GM23248 (cell line): ENCODE data around the gene NDUFB11. TPM values are rescaled to one million over a fixed set of nuclear protein-coding genes. Genes with fewer than 3 reads are reported as not detected.

Experiments used
- DNase-seq: peaks from one replicate; pipeline ENCODE4 v3.0.0-alpha.2; 2015
- H2AFZ ChIP-seq: fragments of 200-600 bp; sonication (generic); 2 replicates; pipeline ENCODE4 v1.6.1; 2016; ENCODE audit warnings: antibody characterized with exemption
- H3F3A ChIP-seq: fragments of 200-600 bp; sonication (generic); 2 replicates; pipeline ENCODE4 v1.6.1; 2016; ENCODE audit warnings: mild to moderate bottlenecking, antibody characterized with exemption, mixed run types; ENCODE audit not compliant: insufficient read depth
- H3K27ac ChIP-seq: fragments of 200-600 bp; sonication (generic); 2 replicates; pipeline ENCODE4 v1.5.1; 2016; ENCODE audit warnings: mild to moderate bottlenecking
- H3K27me3 ChIP-seq: fragments of 200-600 bp; sonication (generic); replicated peaks from 2 replicates; pipeline ENCODE4 v1.6.1; 2016; ENCODE audit warnings: mild to moderate bottlenecking; ENCODE audit not compliant: insufficient read depth
- H3K36me3 ChIP-seq: fragments of 200-600 bp; sonication (generic); 2 replicates; pipeline ENCODE4 v1.6.1; 2016; ENCODE audit warnings: low read depth, mild to moderate bottlenecking
- H3K4me1 ChIP-seq: fragments of 200-600 bp; sonication (generic); 2 replicates; pipeline ENCODE4 v1.6.1; 2016; ENCODE audit warnings: mild to moderate bottlenecking; ENCODE audit not compliant: insufficient read depth
- H3K4me2 ChIP-seq: fragments of 200-600 bp; sonication (generic); one replicate; pipeline ENCODE4 v1.6.1; 2016; ENCODE audit warnings: mild to moderate bottlenecking; ENCODE audit not compliant: unreplicated experiment
- H3K4me3 ChIP-seq: fragments of 200-600 bp; sonication (generic); 2 replicates; pipeline ENCODE4 v1.5.1; 2016; ENCODE audit warnings: mild to moderate bottlenecking
- H3K79me2 ChIP-seq: fragments of 200-600 bp; sonication (generic); 2 replicates; pipeline ENCODE4 v1.6.1; 2016; ENCODE audit warnings: mild to moderate bottlenecking; ENCODE audit not compliant: insufficient read depth
- H3K9ac ChIP-seq: fragments of 200-600 bp; sonication (generic); 2 replicates; pipeline ENCODE4 v1.6.1; 2016; ENCODE audit warnings: mild to moderate bottlenecking
- H3K9me2 ChIP-seq: fragments of 200-600 bp; sonication (generic); 2 replicates; pipeline ENCODE4 v1.6.1; 2016; ENCODE audit warnings: mixed run types, mild to moderate bottlenecking, moderate library complexity; ENCODE audit not compliant: insufficient read depth
- H3K9me3 ChIP-seq: fragments of 200-600 bp; sonication (generic); one replicate; pipeline ENCODE4 v1.6.1; 2017; ENCODE audit warnings: low read depth
- H4K20me1 ChIP-seq: fragments of 200-600 bp; sonication (generic); 2 replicates; pipeline ENCODE4 v1.6.0; 2016; ENCODE audit not compliant: insufficient read depth
- EZH2 ChIP-seq: fragments of 200-600 bp; sonication (generic); IDR thresholded peaks from 2 replicates; pipeline ENCODE4 v1.6.1; 2018; ENCODE audit warnings: antibody characterized with exemption, mild to moderate bottlenecking; ENCODE audit not compliant: insufficient read depth, poor library complexity, severe bottlenecking
- EZH2phosphoT487 ChIP-seq: fragments of 200-600 bp; sonication (generic); IDR thresholded peaks from 2 replicates; pipeline ENCODE4 v1.6.1; 2018; ENCODE audit warnings: antibody characterized with exemption, moderate library complexity, mild to moderate bottlenecking, low read depth; ENCODE audit not compliant: insufficient read depth
- WGBS, 2 experiments: methylation state at CpG; one replicate each; pipeline ENCODE4 v1.1.6; 2015 to 2017; ENCODE audit warnings: low lambda C conversion rate in 2 of 2, low coverage in 1 of 2; ENCODE audit errors: missing lambda C conversion rate in 2 of 2; 5-methylcytosine and 5-hydroxymethylcytosine counted together
- in situ Hi-C: fragments of 300-500 bp; cut with MboI; formaldehyde crosslinking; loops from 2 replicates; pipeline ENCODE4 v1.15.0; 2020
- polyA plus RNA-seq: library from polyadenylated mRNA; unstranded; fragments of >200 nt; fragmentation: Nextera tagmentation; extraction: Ambion mirVana; gene quantifications from 2 replicates; pipeline ENCODE4 v1.2.1, GENCODE V29; 2016
- total RNA-seq: library from RNA; depleted of rRNA; stranded (reverse); fragments of >200 nt; shearing (Covaris generic); gene quantifications from 2 replicates; pipeline ENCODE4 v1.2.3, GENCODE V29; 2014

Gene NDUFB11
- total and polyA plus RNA-seq, 2 experiments from 2014 or later: 41.7 to 125 TPM

GRCh38 chrX:47158131-47158530, 13.6 kb upstream of the NDUFB11 start:
- Histone ChIP-seq H3K9ac (no peak overlapping the region), H3K36me3 (0 out of 2 replicates have a peak, but pooled peaks cover 6% of the 10 kb centered on the region), H3F3A (no peaks in the 10 kb centered on the region), H3K4me3 (no peak overlapping the region), H3K27me3 (no peaks in the 10 kb centered on the region), H3K9me3 (no peaks in the 10 kb centered on the region), H3K27ac (no peak overlapping the region), H3K4me2 (no peak overlapping the region), H3K79me2 (peaks cover 100% of the 10 kb centered on the region), H3K4me1 (peaks cover 3% of the 10 kb centered on the region; the same call in 1 of the 2 replicates), H2AFZ (no peak overlapping the region), H3K9me2 (no peaks in the 10 kb centered on the region), H4K20me1 (no peaks in the 10 kb centered on the region)
- DNase-seq: no peak
- TF ChIP-seq EZH2: no peak
- TF ChIP-seq EZH2phosphoT487: no peak
- in situ Hi-C loops: no loop called here
- WGBS, 2 experiments: 99 to 100% methylated on average over 6 to 16 of the region's 16 CpGs

GRCh38 chrX:47156611-47157520, 12.4 kb upstream of the NDUFB11 start:
- H3K9me2 ChIP-seq: no peaks in the 10 kb centered on the region
- no peaks in the 10 kb centered on the region for H3K27me3 ChIP-seq
- no peak overlapping the region for H3K27ac ChIP-seq
- no peaks in the 10 kb centered on the region for H3K9me3 ChIP-seq
- H3K36me3 ChIP-seq: 0 out of 2 replicates have a peak, but pooled peaks cover 6% of the 10 kb centered on the region
- H3F3A ChIP-seq: no peaks in the 10 kb centered on the region
- H3K4me3 ChIP-seq: no peak overlapping the region
- H3K9ac ChIP-seq: no peak overlapping the region
- no peak for DNase-seq
- H4K20me1 ChIP-seq: no peaks in the 10 kb centered on the region; the same call in 1 of the 2 replicates
- no peak overlapping the region for H3K4me2 ChIP-seq
- WGBS, 2 experiments: 95 to 96% methylated on average over 18 to 20 of the region's 26 CpGs
- in situ Hi-C loops: no loop called here
- no peak for TF ChIP-seq EZH2phosphoT487
- TF ChIP-seq EZH2: no peak
- H3K4me1 ChIP-seq: peaks cover 3% of the 10 kb centered on the region; the same call in 1 of the 2 replicates
- H2AFZ ChIP-seq: no peak overlapping the region
- peaks cover 100% of the 10 kb centered on the region for H3K79me2 ChIP-seq

- H3K79me2 ChIP-seq: peaks cover 96% of the 10 kb centered on the region
- 0 out of 2 replicates have a peak, but pooled peaks cover 6% of the 10 kb centered on the region for H3K36me3 ChIP-seq
- in situ Hi-C loops: no loop called here
- H3K27ac ChIP-seq: no peak overlapping the region
- H3K4me2 ChIP-seq: no peak overlapping the region
- H2AFZ ChIP-seq: no peak overlapping the region
- H3K9me3 ChIP-seq: no peaks in the 10 kb centered on the region
- no peak overlapping the region for H3K4me3 ChIP-seq
- no peaks in the 10 kb centered on the region; the same call in 1 of the 2 replicates for H4K20me1 ChIP-seq
- H3F3A ChIP-seq: no peaks in the 10 kb centered on the region
- H3K9me2 ChIP-seq: no peaks in the 10 kb centered on the region
- H3K9ac ChIP-seq: no peak overlapping the region
- no peak for DNase-seq
- no peaks in the 10 kb centered on the region; the same call in 1 of the 2 replicates for H3K4me1 ChIP-seq
- TF ChIP-seq EZH2 (no peak), EZH2phosphoT487 (no peak)
- no peaks in the 10 kb centered on the region for H3K27me3 ChIP-seq
Observed at GRCh38 chrX:47151435-47151834, 6.9 kb upstream of the NDUFB11 start.

GRCh38 chrX:47148946-47149345, 4.4 kb upstream of the NDUFB11 start:
- Histone ChIP-seq H3K4me1 (no peaks in the 10 kb centered on the region; the same call in 1 of the 2 replicates), H3K79me2 (peaks cover 88% of the 10 kb centered on the region), H3K9me3 (no peaks in the 10 kb centered on the region), H3K4me2 (no peak overlapping the region), H3K9me2 (no peaks in the 10 kb centered on the region), H3K4me3 (no peak overlapping the region), H4K20me1 (no peaks in the 10 kb centered on the region; the same call in 1 of the 2 replicates), H3F3A (no peaks in the 10 kb centered on the region), H2AFZ (no peak overlapping the region), H3K36me3 (0 out of 2 replicates have a peak, but pooled peaks cover 6% of the 10 kb centered on the region), H3K27ac (peak overlapping the region; percentile 51), H3K9ac (0 out of 2 replicates have a peak overlapping the region, but pooled peaks have one; percentile 10), H3K27me3 (no peaks in the 10 kb centered on the region)
- TF ChIP-seq EZH2phosphoT487 (no peak), EZH2 (no peak)
- peak; percentile 62 for DNase-seq
- 50% methylated on average over 2 of the region's 2 CpGs for WGBS, 2 experiments
- in situ Hi-C loops: no loop called here
